ENCODE measurements around the gene LYST. TPM values are rescaled to one million over a fixed set of nuclear protein-coding genes. Genes with fewer than 3 reads are reported as not detected.

LYST gene
- polyA plus RNA-seq, 1 donor from 2014 or later: 23.4 TPM

- H3F3A ChIP-seq (ENCODE audit: insufficient read depth, low read length, poor library complexity, severe bottlenecking): no peaks in the 10 kb centered on the region
- H2AFZ ChIP-seq (ENCODE audit: low read depth, low read length): no peak overlapping the region
- H3K4me2 ChIP-seq (ENCODE audit: low read length): no peak overlapping the region
- no peaks in the 10 kb centered on the region for H3K9me2 ChIP-seq (ENCODE audit: insufficient read depth, low read length)
- H3K9ac ChIP-seq (ENCODE audit: low read length): no peak overlapping the region
- TF ChIP-seq POLR2AphosphoS5 (IDR thresholded peaks at IDR 0.05): no peak
- H3K27ac ChIP-seq (ENCODE audit: low read length): no peak overlapping the region
- H4K20me1 ChIP-seq (ENCODE audit: insufficient read depth): no peaks in the 10 kb centered on the region
- no peak overlapping the region for H3K4me3 ChIP-seq (ENCODE audit: low read length)
- H3K36me3 ChIP-seq (ENCODE audit: insufficient read depth, low read length): peaks cover 4% of the 10 kb centered on the region
- H3K27me3 ChIP-seq (ENCODE audit: insufficient read depth, low read depth, low read length): no peaks in the 10 kb centered on the region
- no peaks in the 10 kb centered on the region for H3K79me2 ChIP-seq (replicated peaks; ENCODE audit: insufficient read depth, low read length)
- H3K9me3 ChIP-seq (ENCODE audit: low read length): no peaks in the 10 kb centered on the region
Measured at GRCh38 chr1:235782601-235783000, 84.1 kb downstream of the LYST start.

- H2AFZ ChIP-seq (ENCODE audit: low read depth, low read length): no peak overlapping the region
- H3K4me3 ChIP-seq (ENCODE audit: low read length): no peak overlapping the region
- H3K36me3 ChIP-seq (ENCODE audit: insufficient read depth, low read length): peaks cover 4% of the 10 kb centered on the region
- H3K9ac ChIP-seq (ENCODE audit: low read length): no peak overlapping the region
- TF ChIP-seq MXI1 (conservative IDR thresholded peaks at IDR 0.05; ENCODE audit: poor library complexity, severe bottlenecking) (no peak), TAF1 (IDR thresholded peaks at IDR 0.05; ENCODE audit: low read depth) (no peak), EZH2 (IDR thresholded peaks at IDR 0.05; ENCODE audit: borderline replicate concordance, insufficient read depth, low read length, poor library complexity, severe bottlenecking) (no peak), SMC3 (conservative IDR thresholded peaks at IDR 0.05; ENCODE audit: poor library complexity) (no peak), EP300 (conservative IDR thresholded peaks at IDR 0.05; ENCODE audit: poor library complexity, severe bottlenecking) (no peak), RAD21 (conservative IDR thresholded peaks at IDR 0.05) (no peak), POLR2AphosphoS5 (IDR thresholded peaks at IDR 0.05) (no peak), REST (IDR thresholded peaks at IDR 0.05; ENCODE audit: borderline replicate concordance) (no peak)
- TF ChIP-seq, protein P1, sequence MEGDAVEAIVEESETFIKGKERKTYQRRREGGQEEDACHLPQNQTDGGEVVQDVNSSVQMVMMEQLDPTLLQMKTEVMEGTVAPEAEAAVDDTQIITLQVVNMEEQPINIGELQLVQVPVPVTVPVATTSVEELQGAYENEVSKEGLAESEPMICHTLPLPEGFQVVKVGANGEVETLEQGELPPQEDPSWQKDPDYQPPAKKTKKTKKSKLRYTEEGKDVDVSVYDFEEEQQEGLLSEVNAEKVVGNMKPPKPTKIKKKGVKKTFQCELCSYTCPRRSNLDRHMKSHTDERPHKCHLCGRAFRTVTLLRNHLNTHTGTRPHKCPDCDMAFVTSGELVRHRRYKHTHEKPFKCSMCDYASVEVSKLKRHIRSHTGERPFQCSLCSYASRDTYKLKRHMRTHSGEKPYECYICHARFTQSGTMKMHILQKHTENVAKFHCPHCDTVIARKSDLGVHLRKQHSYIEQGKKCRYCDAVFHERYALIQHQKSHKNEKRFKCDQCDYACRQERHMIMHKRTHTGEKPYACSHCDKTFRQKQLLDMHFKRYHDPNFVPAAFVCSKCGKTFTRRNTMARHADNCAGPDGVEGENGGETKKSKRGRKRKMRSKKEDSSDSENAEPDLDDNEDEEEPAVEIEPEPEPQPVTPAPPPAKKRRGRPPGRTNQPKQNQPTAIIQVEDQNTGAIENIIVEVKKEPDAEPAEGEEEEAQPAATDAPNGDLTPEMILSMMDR (IDR thresholded peaks at IDR 0.05; ENCODE audit: poor library complexity, severe bottlenecking): no peak
- no peaks in the 10 kb centered on the region for H3K9me3 ChIP-seq (ENCODE audit: low read length)
- H3K27me3 ChIP-seq (ENCODE audit: insufficient read depth, low read depth, low read length): no peaks in the 10 kb centered on the region
- H3F3A ChIP-seq (ENCODE audit: insufficient read depth, low read length, poor library complexity, severe bottlenecking): no peaks in the 10 kb centered on the region
- no peak overlapping the region for H3K27ac ChIP-seq (ENCODE audit: low read length)
- H4K20me1 ChIP-seq (ENCODE audit: insufficient read depth): no peaks in the 10 kb centered on the region
- H3K4me2 ChIP-seq (ENCODE audit: low read length): no peak overlapping the region
- H3K79me2 ChIP-seq (replicated peaks; ENCODE audit: insufficient read depth, low read length): no peaks in the 10 kb centered on the region
- H3K9me2 ChIP-seq (ENCODE audit: insufficient read depth, low read length): no peaks in the 10 kb centered on the region
Measured at GRCh38 chr1:235781807-235782206, 84.9 kb downstream of the LYST start.

GRCh38 chr1:235779770-235780169 is 86.9 kb downstream of the LYST start:
- no peak overlapping the region for H3K4me3 ChIP-seq (ENCODE audit: low read length)
- H3K27me3 ChIP-seq (ENCODE audit: insufficient read depth, low read depth, low read length): no peaks in the 10 kb centered on the region
- no peak overlapping the region for H3K4me2 ChIP-seq (ENCODE audit: low read length)
- no peak overlapping the region for H2AFZ ChIP-seq (ENCODE audit: low read depth, low read length)
- no peak overlapping the region for H3K27ac ChIP-seq (ENCODE audit: low read length)
- no peaks in the 10 kb centered on the region for H3K9me2 ChIP-seq (ENCODE audit: insufficient read depth, low read length)
- no peak overlapping the region for H3K9ac ChIP-seq (ENCODE audit: low read length)
- H3F3A ChIP-seq (ENCODE audit: insufficient read depth, low read length, poor library complexity, severe bottlenecking): no peaks in the 10 kb centered on the region
- no peaks in the 10 kb centered on the region for H4K20me1 ChIP-seq (ENCODE audit: insufficient read depth)
- H3K79me2 ChIP-seq (replicated peaks; ENCODE audit: insufficient read depth, low read length): no peaks in the 10 kb centered on the region
- peaks cover 4% of the 10 kb centered on the region for H3K36me3 ChIP-seq (ENCODE audit: insufficient read depth, low read length)
- TF ChIP-seq POLR2AphosphoS5 (IDR thresholded peaks at IDR 0.05) (no peak), RAD21 (conservative IDR thresholded peaks at IDR 0.05) (no peak), SMC3 (conservative IDR thresholded peaks at IDR 0.05; ENCODE audit: poor library complexity) (no peak), MXI1 (conservative IDR thresholded peaks at IDR 0.05; ENCODE audit: poor library complexity, severe bottlenecking) (no peak), EZH2 (IDR thresholded peaks at IDR 0.05; ENCODE audit: borderline replicate concordance, insufficient read depth, low read length, poor library complexity, severe bottlenecking) (no peak), TAF1 (IDR thresholded peaks at IDR 0.05; ENCODE audit: low read depth) (no peak), REST (IDR thresholded peaks at IDR 0.05; ENCODE audit: borderline replicate concordance) (no peak), EP300 (conservative IDR thresholded peaks at IDR 0.05; ENCODE audit: poor library complexity, severe bottlenecking) (no peak)
- TF ChIP-seq, protein P1 (IDR thresholded peaks at IDR 0.05; ENCODE audit: poor library complexity, severe bottlenecking): no peak
- no peaks in the 10 kb centered on the region for H3K9me3 ChIP-seq (ENCODE audit: low read length)

All from neural cell (in vitro differentiated cells).